Measurements from ENCODE around the gene GAGE12C.
"Not testable (repeated sequence)": the region's sequence is repeated elsewhere in the genome, so short reads cannot be mapped to it uniquely, and the experiment has no call there.

The GAGE12C gene

GRCh38 chrX:49531877-49532276 is at the start of gene GAGE12C:
TSS of gene GAGE12C (plus strand) at chrX:49532177. CDS start at chrX:49533332, 1,155 bp downstream.
- not testable (repeated sequence) for DNase-seq (ENCODE audit: low read depth); H3K4me3 ChIP-seq (ENCODE audit: low read depth, low read length)

GRCh38 chrX:49541433-49541832 is 9.5 kb downstream of the GAGE12C start, which contains the start of gene GAGE12D:
TSS of gene GAGE12D (plus strand) at chrX:49541733. CDS start at chrX:49542888, 1,155 bp downstream.
- H3K4me3 ChIP-seq (ENCODE audit: low read depth, low read length); DNase-seq (ENCODE audit: low read depth): not testable (repeated sequence)

GRCh38 chrX:49550989-49551388 is 19.0 kb downstream of the GAGE12C start, which contains the start of gene GAGE12E:
TSS of gene GAGE12E (plus strand) at chrX:49551289. CDS start at chrX:49552444, 1,155 bp downstream.
- H3K4me3 ChIP-seq (ENCODE audit: low read depth, low read length); DNase-seq (ENCODE audit: low read depth): not testable (repeated sequence)

DNA sequence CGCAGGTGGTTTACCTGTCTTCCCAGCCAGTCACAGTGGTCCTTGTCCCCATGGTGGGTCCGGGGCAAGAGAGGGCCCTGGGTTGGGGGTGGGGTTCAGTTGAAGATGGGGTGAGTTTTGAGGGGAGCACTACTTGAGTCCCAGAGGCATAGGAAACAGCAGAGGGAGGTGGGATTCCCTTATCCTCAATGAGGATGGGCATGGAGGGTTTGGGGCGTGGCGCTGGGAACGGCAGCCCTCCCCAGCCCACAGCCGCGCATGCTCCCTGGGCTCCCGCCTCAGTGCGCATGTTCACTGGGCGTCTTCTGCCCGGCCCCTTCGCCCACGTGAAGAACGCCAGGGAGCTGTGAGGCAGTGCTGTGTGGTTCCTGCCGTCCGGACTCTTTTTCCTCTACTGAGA is 28.6 kb downstream of the GAGE12C start, which contains the start of gene GAGE12F:
Gene GAGE12F, plus strand, starts transcription at position 301 of the 400 bp plus-strand sequence. CDS start 1,155 bp downstream, outside the sequence.
- H3K4me3 ChIP-seq (ENCODE audit: low read depth, low read length); DNase-seq (ENCODE audit: low read depth): not testable (repeated sequence)

DNA sequence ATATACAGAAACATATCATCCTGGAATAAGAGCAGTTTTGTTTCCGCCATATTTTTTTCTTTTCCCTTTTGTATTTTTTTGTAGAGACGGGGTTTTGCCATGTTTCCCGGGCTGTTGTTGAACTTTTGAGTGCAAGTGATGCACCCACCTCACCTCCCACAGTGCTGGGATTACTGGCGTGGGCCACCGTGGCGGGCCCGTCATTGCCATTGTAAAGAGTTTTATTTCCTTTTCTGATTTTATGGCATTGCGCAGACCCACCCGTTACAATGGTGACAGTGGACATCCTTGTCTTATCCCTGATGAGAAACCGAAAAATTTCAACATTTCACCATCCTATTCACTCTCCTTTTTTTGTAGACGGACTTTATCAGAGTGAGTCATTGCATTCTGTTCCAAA is 36.8 kb downstream of the GAGE12C start:
- not testable (repeated sequence) for H3K4me3 ChIP-seq (ENCODE audit: low read depth, low read length); DNase-seq (ENCODE audit: low read depth)

- DNase-seq (ENCODE audit: low read depth): not testable (repeated sequence)
These were observed 37.2 kb downstream of the GAGE12C start for GRCh38 chrX:49569152-49569551.

GRCh38 chrX:49570100-49570499 is 38.1 kb downstream of the GAGE12C start, which contains the start of gene GAGE12G:
TSS of gene GAGE12G (plus strand) at chrX:49570400. CDS start at chrX:49571555, 1,155 bp downstream.
- not testable (repeated sequence) for H3K4me3 ChIP-seq (ENCODE audit: low read depth, low read length); DNase-seq (ENCODE audit: low read depth)

More at GRCh38 chrX:49569152-49569551, 37.2 kb downstream of the GAGE12C start:
- not testable (repeated sequence) for H3K4me3 ChIP-seq (ENCODE audit: low read depth, low read length)

DNA sequence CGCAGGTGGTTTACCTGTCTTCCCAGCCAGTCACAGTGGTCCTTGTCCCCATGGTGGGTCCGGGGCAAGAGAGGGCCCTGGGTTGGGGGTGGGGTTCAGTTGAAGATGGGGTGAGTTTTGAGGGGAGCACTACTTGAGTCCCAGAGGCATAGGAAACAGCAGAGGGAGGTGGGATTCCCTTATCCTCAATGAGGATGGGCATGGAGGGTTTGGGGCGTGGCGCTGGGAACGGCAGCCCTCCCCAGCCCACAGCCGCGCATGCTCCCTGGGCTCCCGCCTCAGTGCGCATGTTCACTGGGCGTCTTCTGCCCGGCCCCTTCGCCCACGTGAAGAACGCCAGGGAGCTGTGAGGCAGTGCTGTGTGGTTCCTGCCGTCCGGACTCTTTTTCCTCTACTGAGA is 47.7 kb downstream of the GAGE12C start, which contains the start of gene GAGE12H:
Gene GAGE12H, plus strand, starts transcription at position 301 of the 400 bp plus-strand sequence. CDS start 1,155 bp downstream, outside the sequence.
- not testable (repeated sequence) for H3K4me3 ChIP-seq (ENCODE audit: low read depth, low read length); DNase-seq (ENCODE audit: low read depth)

All from choroid plexus epithelial cell (primary cell).